Fibroblast of lung (primary cell): Measurements from ENCODE around the gene HOXA7.

Source experiments
- CTCF ChIP-seq, 2 donors: IDR thresholded peaks in 1 of 2; conservative IDR thresholded peaks in 1 of 2; 1 replicate in 1 of 2; 2 replicates in 1 of 2; pipeline ENCODE4 v1.5.1; 2011 to 2012; ENCODE audit warnings: low read length in 2 of 2, control low read depth in 1 of 2, inconsistent platforms in 1 of 2, low read depth in 1 of 2, mild to moderate bottlenecking in 1 of 2
- EZH2 ChIP-seq: IDR thresholded peaks from 2 replicates; pipeline ENCODE4 v1.5.1; 2012; ENCODE audit warnings: low read length, control low read depth, mild to moderate bottlenecking; ENCODE audit errors: missing control alignments

- TF ChIP-seq CTCF (conservative IDR thresholded peaks at IDR 0.05 in 1 of 2, IDR thresholded peaks at IDR 0.05 in 1 of 2; ENCODE audit: low read depth in 1 of 2, low read length in 2 of 2) (no peak), EZH2 (no peak)
Measured at GRCh38 chr7:27179030-27179429, 22.6 kb upstream of the HOXA7 start.
